ENCODE data around the gene UBA52. TPM values are rescaled to one million over a fixed set of nuclear protein-coding genes. Genes with fewer than 3 reads are reported as not detected.

UBA52 gene
- total RNA-seq, 1 experiment from 2014 or later, result 1,265 TPM

GRCh38 chr19:18577365-18577914, 5.8 kb downstream of the UBA52 start:
- Histone ChIP-seq H2BK15ac (ENCODE audit: low read depth, low read length) (no peak overlapping the region), H2BK5ac (ENCODE audit: insufficient read length, low read length) (no peak overlapping the region), H4K5ac (ENCODE audit: insufficient read length, low read depth, low read length) (no peak overlapping the region), H2AFZ (ENCODE audit: low read length) (no peak overlapping the region), H3K9me3 (ENCODE audit: control insufficient read depth, low read depth, low read length) (no peaks in the 10 kb centered on the region), H4K91ac (ENCODE audit: insufficient read length, low read depth, low read length) (no peak overlapping the region), H3K4ac (ENCODE audit: low read depth, low read length) (no peak overlapping the region), H3K79me1 (ENCODE audit: insufficient read depth, low read depth, low read length, poor library complexity, severe bottlenecking) (peaks cover 7% of the 10 kb centered on the region), H4K8ac (replicated peaks; ENCODE audit: insufficient read length, low read depth, low read length) (no peak overlapping the region), H3K18ac (ENCODE audit: insufficient read length, low read depth, low read length) (no peak overlapping the region), H3K56ac (ENCODE audit: insufficient read length, low read depth, low read length) (no peak overlapping the region), H3K4me1 (ENCODE audit: insufficient read depth, low read length) (peaks cover 8% of the 10 kb centered on the region; the same call in 1 of the 2 replicates), H2BK12ac (ENCODE audit: insufficient read length, low read depth, low read length) (no peak overlapping the region), H3K9ac (ENCODE audit: extremely low read depth, insufficient read length, low read length) (no peak overlapping the region), H2BK120ac (ENCODE audit: low read depth, low read length, poor library complexity, severe bottlenecking) (no peak overlapping the region), H3K27ac (ENCODE audit: insufficient read length, low read depth, low read length) (no peak overlapping the region), H3K23me2 (ENCODE audit: insufficient read length, low read depth, low read length, poor library complexity, severe bottlenecking) (peaks cover 5% of the 10 kb centered on the region), H3K27me3 (ENCODE audit: insufficient read depth, low read length) (no peaks in the 10 kb centered on the region), H3K4me2 (ENCODE audit: insufficient read depth, insufficient read length, low read length) (no peak overlapping the region), H3K14ac (ENCODE audit: insufficient read depth, low read length) (no peak overlapping the region), H4K20me1 (ENCODE audit: control insufficient read depth, insufficient read depth, insufficient read length) (peaks cover 2% of the 10 kb centered on the region), H3K79me2 (ENCODE audit: insufficient read depth, low read length) (peaks cover 8% of the 10 kb centered on the region; the same call in 1 of the 2 replicates), H2AK5ac (ENCODE audit: insufficient read length, low read length) (no peak overlapping the region), H3K23ac (ENCODE audit: insufficient read length, low read depth, low read length) (no peak overlapping the region), H2BK20ac (ENCODE audit: low read depth, low read length, poor library complexity, severe bottlenecking) (no peak overlapping the region), H3T11ph (ENCODE audit: low read length) (no peak overlapping the region)
- Mint-ChIP-seq H3K36me3 (ENCODE audit: insufficient read depth in 1 of 3, low read depth in 3 of 3) (peaks cover 31 to 57% (median 38%) of the 10 kb centered on the region in 3 experiments), H3K4me3 (no peak overlapping the region), H3K9me3 (no peaks in the 10 kb centered on the region), H3K27me3 (ENCODE audit: low read depth) (peaks cover 2% of the 10 kb centered on the region), H3K4me1 (peaks cover 8 to 11% of the 10 kb centered on the region in 2 experiments), H3K27ac (peak overlapping the region in 2 of 3 experiments; percentile 51 to 91; a peak in 3 of 7 replicates)
- TF ChIP-seq CTCF (conservative IDR thresholded peaks at IDR 0.05), result no peak
- WGBS (ENCODE audit: extremely low coverage, insufficient read length, low lambda C conversion rate), result no CpG with 5 or more reads among the region's 21 CpGs
- DNase-seq, result no peak

Measured in H9 (cell line).